HFFc6 (cell line): ENCODE measurements around the gene TUBB1. TPM values are rescaled to one million over a fixed set of nuclear protein-coding genes. Genes with fewer than 3 reads are reported as not detected.

Experiments
- DNase-seq: peaks from one replicate; pipeline ENCODE4 v3.0.0-alpha.2; 2018
- H3K27ac Mint-ChIP-seq: 2 replicates; pipeline ENCODE4 v1.8.0; 2020; ENCODE audit warnings: mild to moderate bottlenecking, mixed read lengths
- H3K27me3 Mint-ChIP-seq: 2 replicates; pipeline ENCODE4 v1.8.0; 2021; ENCODE audit warnings: mild to moderate bottlenecking, moderate library complexity, mixed read lengths; ENCODE audit not compliant: insufficient read depth
- H3K36me3 Mint-ChIP-seq: 2 replicates; pipeline ENCODE4 v1.8.0; 2021; ENCODE audit warnings: low read depth, mixed read lengths
- H3K4me1 Mint-ChIP-seq: 2 replicates; pipeline ENCODE4 v1.8.0; 2020; ENCODE audit warnings: low read depth, mixed read lengths
- H3K4me3 Mint-ChIP-seq: 2 replicates; pipeline ENCODE4 v1.8.0; 2020; ENCODE audit warnings: mild to moderate bottlenecking, moderate library complexity, mixed read lengths
- H3K9me3 Mint-ChIP-seq: 2 replicates; pipeline ENCODE4 v1.8.0; 2020; ENCODE audit warnings: mild to moderate bottlenecking, mixed read lengths
- total RNA-seq, 6 experiments: library from RNA; stranded (reverse); fragmentation: NEBNext Ultra II Directional; extraction: Animal tissue kit (Norgen Biotek cat#: 25700); gene quantifications; 2 replicates in 1 of 6; 3 replicates in 5 of 6; pipeline ENCODE4 v1.2.3, GENCODE V29; 2021
- TF ChIP-seq, protein P1 (sequence below): fragments of 200-600 bp; sonication (generic); IDR thresholded peaks from 2 replicates; pipeline ENCODE4 v1.5.0; 2021; ENCODE audit warnings: antibody characterized with exemption, mild to moderate bottlenecking

TUBB1 gene
- total RNA-seq, 6 experiments from 2014 or later = not detected

DNA sequence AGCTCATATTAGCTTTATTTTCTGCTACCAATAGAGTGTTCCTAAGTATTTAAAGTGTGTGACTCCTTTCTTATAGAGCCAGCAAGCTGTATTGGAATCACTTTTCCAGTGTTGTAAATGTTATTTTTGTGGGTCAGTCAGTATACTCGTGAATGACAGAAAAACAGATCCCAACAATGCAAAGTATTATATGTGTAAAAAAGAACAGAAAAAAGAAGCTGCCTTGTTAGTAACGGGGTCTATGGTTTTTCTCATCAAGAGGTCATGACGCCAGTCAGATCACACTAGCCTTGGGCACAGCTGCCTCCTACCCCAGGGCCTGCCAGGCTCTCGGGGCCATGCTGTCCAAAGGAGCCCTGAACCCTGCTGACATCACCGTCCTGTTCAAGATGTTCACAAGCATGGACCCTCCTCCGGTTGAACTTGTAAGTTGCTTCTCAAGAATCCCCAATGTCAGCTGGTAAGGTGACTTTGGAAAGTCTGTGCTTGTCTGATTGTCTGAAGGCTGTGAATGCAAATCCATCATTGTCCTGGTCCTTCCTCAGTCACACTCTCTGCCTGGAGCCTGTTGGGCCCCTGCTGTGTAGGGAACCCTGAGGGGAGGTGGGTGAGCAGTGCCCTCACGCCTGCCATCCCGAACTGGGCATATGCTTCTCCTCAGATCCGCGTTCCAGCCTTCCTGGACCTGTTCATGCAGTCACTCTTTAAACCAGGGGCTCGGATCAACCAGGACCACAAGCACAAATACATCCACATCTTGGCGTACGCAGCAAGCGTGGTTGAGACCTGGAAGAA, 28.4 kb upstream of the TUBB1 start:
- Mint-ChIP-seq H3K27ac (no peak overlapping the region), H3K9me3 (no peaks in the 10 kb centered on the region), H3K4me3 (no peak overlapping the region), H3K4me1 (no peaks in the 10 kb centered on the region), H3K27me3 (peaks cover 5% of the 10 kb centered on the region), H3K36me3 (peaks cover 48% of the 10 kb centered on the region)
- DNase-seq = no peak
- TF ChIP-seq, protein P1, sequence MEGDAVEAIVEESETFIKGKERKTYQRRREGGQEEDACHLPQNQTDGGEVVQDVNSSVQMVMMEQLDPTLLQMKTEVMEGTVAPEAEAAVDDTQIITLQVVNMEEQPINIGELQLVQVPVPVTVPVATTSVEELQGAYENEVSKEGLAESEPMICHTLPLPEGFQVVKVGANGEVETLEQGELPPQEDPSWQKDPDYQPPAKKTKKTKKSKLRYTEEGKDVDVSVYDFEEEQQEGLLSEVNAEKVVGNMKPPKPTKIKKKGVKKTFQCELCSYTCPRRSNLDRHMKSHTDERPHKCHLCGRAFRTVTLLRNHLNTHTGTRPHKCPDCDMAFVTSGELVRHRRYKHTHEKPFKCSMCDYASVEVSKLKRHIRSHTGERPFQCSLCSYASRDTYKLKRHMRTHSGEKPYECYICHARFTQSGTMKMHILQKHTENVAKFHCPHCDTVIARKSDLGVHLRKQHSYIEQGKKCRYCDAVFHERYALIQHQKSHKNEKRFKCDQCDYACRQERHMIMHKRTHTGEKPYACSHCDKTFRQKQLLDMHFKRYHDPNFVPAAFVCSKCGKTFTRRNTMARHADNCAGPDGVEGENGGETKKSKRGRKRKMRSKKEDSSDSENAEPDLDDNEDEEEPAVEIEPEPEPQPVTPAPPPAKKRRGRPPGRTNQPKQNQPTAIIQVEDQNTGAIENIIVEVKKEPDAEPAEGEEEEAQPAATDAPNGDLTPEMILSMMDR = no peak

DNA sequence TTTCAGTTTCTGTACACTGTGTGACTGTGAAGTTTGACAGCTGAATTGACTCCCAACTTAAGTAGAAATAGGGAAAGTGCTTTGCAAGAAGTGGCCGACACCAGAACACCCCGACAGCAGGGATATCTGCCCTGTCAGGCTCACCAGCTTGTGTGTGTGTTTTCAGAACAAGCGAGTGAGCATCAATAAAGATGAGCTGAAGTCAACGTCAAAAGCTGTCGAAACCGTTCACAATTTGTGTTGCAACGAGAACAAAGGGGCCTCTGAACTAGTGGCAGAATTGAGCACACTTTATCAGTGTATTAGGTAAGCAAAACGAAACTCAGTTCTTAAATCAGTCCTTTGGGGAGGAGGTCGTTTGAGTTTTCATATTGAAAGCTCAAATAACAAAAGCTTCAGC, 27.5 kb upstream of the TUBB1 start:
- Mint-ChIP-seq H3K4me3 (no peak overlapping the region), H3K27ac (peak overlapping the region; percentile 38; the same call in 1 of the 2 replicates), H3K27me3 (peaks cover 5% of the 10 kb centered on the region), H3K9me3 (no peaks in the 10 kb centered on the region), H3K4me1 (no peaks in the 10 kb centered on the region), H3K36me3 (peaks cover 54% of the 10 kb centered on the region)
- DNase-seq = no peak
- TF ChIP-seq, protein P1 = no peak

DNA sequence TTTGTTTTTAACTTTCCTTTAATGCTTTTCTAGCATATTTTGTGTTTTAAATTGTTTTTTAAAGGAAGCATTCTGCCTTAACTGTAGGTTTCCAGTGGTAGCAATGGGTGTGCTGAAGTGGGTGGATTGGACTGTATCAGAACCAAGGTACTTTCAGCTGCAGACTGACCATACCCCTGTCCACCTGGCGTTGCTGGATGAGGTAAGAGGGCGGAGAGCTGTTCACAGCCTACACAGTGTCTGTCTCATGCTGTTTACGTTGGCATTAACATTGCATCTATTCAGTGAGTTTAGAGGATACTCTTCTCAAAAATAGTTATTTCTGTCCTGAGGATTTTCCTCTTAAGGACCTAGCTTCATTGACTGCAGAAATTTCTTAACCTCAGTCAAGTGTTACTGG, 26.3 kb upstream of the TUBB1 start:
- TF ChIP-seq, protein P1 = no peak
- Mint-ChIP-seq H3K27ac (no peak overlapping the region; the same call in 1 of the 2 replicates), H3K9me3 (no peaks in the 10 kb centered on the region), H3K4me3 (no peak overlapping the region), H3K4me1 (no peaks in the 10 kb centered on the region), H3K27me3 (peaks cover 5% of the 10 kb centered on the region), H3K36me3 (peaks cover 52% of the 10 kb centered on the region)
- DNase-seq = no peak

DNA sequence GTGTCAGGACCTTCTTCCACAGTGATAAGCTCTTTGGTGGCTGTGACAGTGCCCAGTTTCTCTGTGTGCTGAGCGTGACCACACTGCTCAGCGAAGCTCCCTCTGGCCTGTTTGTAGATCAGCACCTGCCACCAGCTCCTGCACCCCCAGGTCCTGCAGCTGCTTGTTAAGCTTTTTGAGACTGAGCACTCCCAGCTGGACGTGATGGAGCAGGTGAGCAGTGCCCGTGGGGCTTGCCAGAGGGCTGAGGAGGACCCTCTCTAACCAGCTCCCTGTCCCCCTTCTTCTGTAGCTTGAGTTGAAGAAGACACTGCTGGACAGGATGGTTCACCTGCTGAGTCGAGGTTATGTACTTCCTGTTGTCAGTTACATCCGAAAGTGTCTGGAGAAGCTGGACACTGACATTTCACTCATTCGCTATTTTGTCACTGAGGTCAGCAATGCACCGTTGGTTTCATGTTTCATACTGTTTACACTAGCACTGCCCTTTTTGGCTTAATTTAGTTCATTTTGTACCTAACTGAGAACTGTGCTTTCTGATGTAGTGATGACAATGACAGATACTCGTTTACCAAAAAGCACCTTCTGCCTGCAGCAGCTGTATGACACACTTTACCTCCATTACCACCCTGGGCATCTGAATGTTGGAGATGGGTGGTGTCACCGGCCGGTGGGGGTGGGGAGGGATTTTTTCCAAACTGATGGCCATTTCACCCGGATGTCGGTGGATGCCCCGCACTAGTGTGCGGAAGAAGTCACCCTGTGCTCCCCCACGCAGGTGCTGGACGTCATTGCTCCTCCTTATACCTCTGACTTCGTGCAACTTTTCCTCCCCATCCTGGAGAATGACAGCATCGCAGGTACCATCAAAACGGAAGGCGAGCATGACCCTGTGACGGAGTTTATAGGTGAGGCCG, 25.6 kb upstream of the TUBB1 start:
- H3K4me1 Mint-ChIP-seq = no peaks in the 10 kb centered on the region
- no peak for DNase-seq
- no peak overlapping the region for H3K4me3 Mint-ChIP-seq
- H3K27ac Mint-ChIP-seq = peak overlapping the region; percentile 13; the same call in 1 of the 2 replicates
- peaks cover 51% of the 10 kb centered on the region for H3K36me3 Mint-ChIP-seq
- TF ChIP-seq, protein P1 = no peak
- H3K27me3 Mint-ChIP-seq = peaks cover 5% of the 10 kb centered on the region
- H3K9me3 Mint-ChIP-seq = no peaks in the 10 kb centered on the region

DNA sequence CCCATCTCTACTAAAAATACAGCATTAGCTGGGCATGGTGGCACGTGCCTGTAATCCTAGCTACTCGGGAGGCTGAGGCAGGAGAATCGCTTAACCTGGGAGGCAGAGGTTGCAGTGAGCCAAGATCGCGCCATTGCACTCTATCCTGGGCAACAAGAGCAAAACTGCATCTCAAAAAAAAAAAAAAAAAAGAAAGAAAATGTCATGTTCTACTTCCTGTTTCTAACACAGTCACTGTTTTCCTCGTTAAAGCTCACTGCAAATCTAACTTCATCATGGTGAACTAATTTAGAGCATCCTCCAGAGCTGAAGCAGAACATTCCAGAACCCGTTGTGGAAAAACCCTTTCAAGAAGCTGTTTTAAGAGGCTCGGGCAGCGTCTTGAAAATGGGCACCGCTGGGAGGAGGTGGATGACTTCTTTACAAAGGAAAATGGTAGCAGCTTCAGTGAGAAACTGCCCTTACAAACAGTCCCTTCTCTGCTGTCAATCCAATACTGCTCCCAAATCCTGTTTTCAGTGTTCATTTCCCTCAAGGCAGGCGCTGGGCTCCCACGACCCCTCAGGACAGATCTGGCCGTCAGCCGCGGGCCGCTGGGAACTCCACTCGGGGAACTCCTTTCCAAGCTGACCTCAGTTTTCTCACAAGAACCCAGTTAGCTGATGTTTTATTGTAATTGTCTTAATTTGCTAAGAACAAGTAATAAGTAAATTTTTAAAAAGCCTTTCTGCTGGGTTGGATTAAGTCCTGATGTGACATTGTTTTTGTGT, 24.7 kb upstream of the TUBB1 start:
- TF ChIP-seq, protein P1 = no peak
- Mint-ChIP-seq H3K27me3 (peaks cover 5% of the 10 kb centered on the region; the same call in 1 of the 2 replicates), H3K27ac (peak overlapping the region; percentile 26; the same call in 1 of the 2 replicates), H3K4me3 (no peak overlapping the region), H3K4me1 (no peaks in the 10 kb centered on the region), H3K9me3 (no peaks in the 10 kb centered on the region), H3K36me3 (peaks cover 43% of the 10 kb centered on the region)
- DNase-seq = no peak
